H1 (cell line): ENCODE measurements around the gene CHI3L1. TPM values are rescaled to one million over a fixed set of nuclear protein-coding genes. Genes with fewer than 3 reads are reported as not detected.

Experiments
- CTCF ChIA-PET: fragments of 300-600 bp; sonication (Branson Sonifier 250); formaldehyde crosslinking; loops from one replicate; lab custom pipeline; 2021; ENCODE audit not compliant: partially characterized antibody; lab: Charles Lee
- POLR2A ChIA-PET: fragments of 300-600 bp; sonication (Branson Sonifier 250); formaldehyde crosslinking; loops from one replicate; lab custom pipeline; 2021; ENCODE audit warnings: inconsistent platforms; ENCODE audit not compliant: partially characterized antibody; lab: Charles Lee
- DNase-seq, 2 experiments: peaks; one replicate each; pipeline versions ENCODE4 v3.0.0 to v3.0.0-alpha.2; 2010 to 2022; ENCODE audit warnings: low spot score in 2 of 2, low read depth in 1 of 2, mixed read lengths in 1 of 2
- FAIRE-seq: peaks from 2 replicates; lab custom pipeline; 2011; peaks lifted over from hg19 to GRCh38; lab: Jason Lieb, UNC
- H2AFZ ChIP-seq: 2 replicates; pipeline ENCODE4 v1.8.1; 2012; ENCODE audit warnings: low read length, inconsistent platforms
- H2AK5ac ChIP-seq: 2 replicates; pipeline ENCODE4 v1.6.1; 2013; ENCODE audit warnings: low read depth, low read length
- H2BK120ac ChIP-seq: replicated peaks from 2 replicates; pipeline ENCODE3; 2013; ENCODE audit warnings: low read depth, low read length, inconsistent platforms
- H2BK12ac ChIP-seq: 2 replicates; pipeline ENCODE4 v1.6.1; 2013; ENCODE audit warnings: low read depth, low read length
- H2BK15ac ChIP-seq: 2 replicates; pipeline ENCODE4 v1.6.1; 2013; ENCODE audit warnings: low read length
- H2BK20ac ChIP-seq: 2 replicates; pipeline ENCODE4 v1.6.1; 2013; ENCODE audit warnings: low read length
- H2BK5ac ChIP-seq: 2 replicates; pipeline ENCODE4 v1.6.1; 2013; ENCODE audit warnings: low read depth, low read length
- H3K14ac ChIP-seq: 2 replicates; pipeline ENCODE4 v1.6.1; 2013; ENCODE audit warnings: inconsistent platforms; ENCODE audit not compliant: insufficient read length
- H3K18ac ChIP-seq: 2 replicates; pipeline ENCODE4 v1.6.1; 2013; ENCODE audit warnings: low read length; ENCODE audit errors: extremely low read depth
- H3K23ac ChIP-seq: 2 replicates; pipeline ENCODE4 v1.6.1; 2013; ENCODE audit warnings: inconsistent platforms; ENCODE audit not compliant: insufficient read length
- H3K23me2 ChIP-seq: 2 replicates; pipeline ENCODE4 v1.6.1; 2013; ENCODE audit warnings: low read depth, low read length
- H3K27ac ChIP-seq: 2 replicates; pipeline ENCODE4 v1.6.1; 2011; ENCODE audit warnings: low read depth, low read length, inconsistent platforms
- H3K27me3 ChIP-seq, 4 experiments: replicated peaks in 1 of 4; 1 replicate in 1 of 4; 2 replicates in 3 of 4; pipeline versions ENCODE4 v1.6.1 to v1.8.1; 2011 to 2013; ENCODE audit warnings: low read length in 3 of 4, mild to moderate bottlenecking in 3 of 4, inconsistent platforms in 2 of 4, mixed read lengths in 2 of 4, moderate library complexity in 1 of 4; ENCODE audit not compliant: control insufficient read depth in 3 of 4, insufficient read depth in 3 of 4; ENCODE audit errors: extremely low read depth in 1 of 4
- H3K36me3 ChIP-seq, 4 experiments: 2 replicates each; pipeline versions ENCODE4 v1.6.1 to v1.8.1; 2011 to 2013; ENCODE audit warnings: mild to moderate bottlenecking in 4 of 4, low read length in 3 of 4, moderate library complexity in 2 of 4, control low read depth in 1 of 4, inconsistent platforms in 1 of 4; ENCODE audit not compliant: insufficient read depth in 4 of 4, control insufficient read depth in 2 of 4
- H3K4ac ChIP-seq: replicated peaks from 2 replicates; pipeline ENCODE3; 2013; ENCODE audit warnings: low read length, low read depth, mixed read lengths, inconsistent platforms; ENCODE audit not compliant: insufficient read length
- H3K4me1 ChIP-seq, 4 experiments: replicated peaks in 1 of 4; 1 replicate in 1 of 4; 2 replicates in 3 of 4; pipeline versions ENCODE4 v1.6.1 to v1.8.1; 2011 to 2013; ENCODE audit warnings: low read length in 3 of 4, inconsistent platforms in 2 of 4, mixed read lengths in 1 of 4; ENCODE audit not compliant: insufficient read depth in 4 of 4, control insufficient read depth in 3 of 4
- H3K4me2 ChIP-seq, 2 experiments: 2 replicates each; pipeline versions ENCODE4 v1.6.1 to v1.8.1; 2011 to 2013; ENCODE audit warnings: low read depth in 2 of 2, low read length in 2 of 2, control low read depth in 1 of 2, inconsistent platforms in 1 of 2, mild to moderate bottlenecking in 1 of 2; ENCODE audit not compliant: insufficient read depth in 1 of 2
- H3K4me3 ChIP-seq, 4 experiments: fragments of 200-600, 300-600 bp in 1 of 4; sonication (generic), shearing (Covaris generic), sonication (Bioruptor Twin) in 1 of 4; 2 replicates each; pipeline versions ENCODE4 v1.5.1 to v1.8.1; 2011 to 2016; ENCODE audit warnings: low read length in 4 of 4, low read depth in 3 of 4, control low read depth in 2 of 4, inconsistent platforms in 2 of 4, mild to moderate bottlenecking in 2 of 4, mixed read lengths in 1 of 4, moderate library complexity in 1 of 4; ENCODE audit not compliant: insufficient read depth in 2 of 4; ENCODE audit errors: extremely low read depth in 1 of 4
- H3K56ac ChIP-seq: replicated peaks from 2 replicates; pipeline ENCODE3; 2013; ENCODE audit warnings: low read depth, mild to moderate bottlenecking, mixed read lengths, low read length, inconsistent platforms; ENCODE audit not compliant: insufficient read length
- H3K79me1 ChIP-seq: 2 replicates; pipeline ENCODE4 v1.6.1; 2013; ENCODE audit warnings: low read depth, low read length, control low read depth
- H3K79me2 ChIP-seq, 2 experiments: 2 replicates each; pipeline versions ENCODE4 v1.6.1 to v1.8.1; 2012 to 2013; ENCODE audit warnings: low read length in 2 of 2, mild to moderate bottlenecking in 2 of 2, inconsistent platforms in 1 of 2; ENCODE audit not compliant: insufficient read depth in 2 of 2, control insufficient read depth in 1 of 2
- H3K9ac ChIP-seq, 4 experiments: replicated peaks in 1 of 4; 1 replicate in 1 of 4; 2 replicates in 3 of 4; pipeline versions ENCODE4 v1.6.1 to v1.8.1; 2011 to 2013; ENCODE audit warnings: low read depth in 3 of 4, low read length in 3 of 4, control low read depth in 2 of 4, mild to moderate bottlenecking in 2 of 4, moderate library complexity in 2 of 4, inconsistent platforms in 1 of 4; ENCODE audit errors: extremely low read depth in 1 of 4
- H3K9me3 ChIP-seq, 2 experiments: 2 replicates each; pipeline versions ENCODE4 v1.6.1 to v1.8.1; 2012 to 2013; ENCODE audit warnings: mild to moderate bottlenecking in 2 of 2, moderate library complexity in 2 of 2, control low read depth in 1 of 2, inconsistent platforms in 1 of 2, low read depth in 1 of 2, low read length in 1 of 2, mixed read lengths in 1 of 2; ENCODE audit not compliant: insufficient read depth in 2 of 2
- H4K20me1 ChIP-seq, 2 experiments: replicated peaks in 1 of 2; 2 replicates each; pipeline versions ENCODE3 to v1.8.1; 2011 to 2013; ENCODE audit warnings: inconsistent platforms in 2 of 2, low read length in 2 of 2, mild to moderate bottlenecking in 1 of 2; ENCODE audit not compliant: insufficient read depth in 2 of 2, control insufficient read depth in 1 of 2
- H4K5ac ChIP-seq: 2 replicates; pipeline ENCODE4 v1.6.1; 2013; ENCODE audit warnings: low read length, low read depth, mixed read lengths, inconsistent platforms; ENCODE audit not compliant: insufficient read length
- H4K8ac ChIP-seq: 2 replicates; pipeline ENCODE4 v1.8.0; 2013; ENCODE audit warnings: mild to moderate bottlenecking, moderate library complexity, low read length, inconsistent platforms; ENCODE audit not compliant: insufficient read depth; ENCODE audit errors: extremely low read depth
- H4K91ac ChIP-seq: replicated peaks from 2 replicates; pipeline ENCODE3; 2013; ENCODE audit warnings: low read length, mixed read lengths, inconsistent platforms; ENCODE audit not compliant: insufficient read length
- BACH1 ChIP-seq: IDR thresholded peaks from 2 replicates; pipeline ENCODE4 v1.6.1; 2012; ENCODE audit warnings: low read length, improper control_type of control experiment
- CHD2 ChIP-seq: IDR thresholded peaks from 2 replicates; pipeline ENCODE4 v1.6.1; 2012; ENCODE audit warnings: low read length, improper control_type of control experiment
- EGR1 ChIP-seq: IDR thresholded peaks from 2 replicates; pipeline ENCODE4 v1.6.1; 2011; ENCODE audit warnings: low read depth, low read length, borderline replicate concordance
- GTF2F1 ChIP-seq: IDR thresholded peaks from 2 replicates; pipeline ENCODE4 v1.6.1; 2012; ENCODE audit warnings: low read depth, low read length, improper control_type of control experiment, borderline replicate concordance
- NANOG ChIP-seq: IDR thresholded peaks from 2 replicates; pipeline ENCODE4 v1.6.1; 2011; ENCODE audit warnings: low read length, low read depth, mild to moderate bottlenecking, inconsistent platforms; ENCODE audit not compliant: insufficient read depth, poor library complexity, severe bottlenecking
- NRF1 ChIP-seq: IDR thresholded peaks from 2 replicates; pipeline ENCODE4 v1.6.1; 2011; ENCODE audit warnings: mild to moderate bottlenecking, low read depth, low read length, improper control_type of control experiment
- POLR2AphosphoS5 ChIP-seq: IDR thresholded peaks from 2 replicates; pipeline ENCODE4 v1.6.1; 2011; ENCODE audit warnings: low read depth, low read length
- RNF2 ChIP-seq: fragments of 200-900, 300-1000 bp; sonication (generic); IDR thresholded peaks from 2 replicates; pipeline ENCODE4 v1.7.1; 2016; ENCODE audit warnings: borderline replicate concordance, low read depth, mild to moderate bottlenecking, antibody characterized with exemption, low read length; ENCODE audit not compliant: poor library complexity, severe bottlenecking; ENCODE audit errors: missing control alignments
- TAF7 ChIP-seq: optimal IDR thresholded peaks from 2 replicates; pipeline ENCODE3; 2011; ENCODE audit warnings: low read depth, mild to moderate bottlenecking, inconsistent platforms, low read length, moderate library complexity, borderline replicate concordance
- TEAD4 ChIP-seq: IDR thresholded peaks from 2 replicates; pipeline ENCODE4 v1.6.1; 2012; ENCODE audit warnings: low read depth, low read length, inconsistent platforms, mixed read lengths
- YY1 ChIP-seq: IDR thresholded peaks from 2 replicates; pipeline ENCODE4 v1.6.1; 2011; ENCODE audit warnings: low read depth, mild to moderate bottlenecking, low read length
- WGBS, 2 experiments: shearing (Covaris generic) in 1 of 2; methylation state at CpG; one replicate each; pipeline versions ENCODE4 v1.1.6 to v1.1.7; 2013 to 2015; ENCODE audit warnings: low lambda C conversion rate in 2 of 2, mixed read lengths in 2 of 2, inconsistent platforms in 1 of 2, low coverage in 1 of 2, missing lambda C conversion rate in 1 of 2; ENCODE audit not compliant: insufficient replicate concordance in 2 of 2, insufficient coverage in 1 of 2, insufficient read length in 1 of 2; ENCODE audit errors: extremely low coverage in 1 of 2, missing lambda C conversion rate in 1 of 2; 5-methylcytosine and 5-hydroxymethylcytosine counted together
- polyA plus RNA-seq, 7 experiments: library from polyadenylated mRNA; depleted of rRNA in 3 of 7; stranded (reverse) in 5 of 7; unstranded in 2 of 7; fragments of >200 nt in 5 of 7; fragments of 200-250 nt in 2 of 7; gene quantifications; 1 replicate in 5 of 7; 2 replicates in 1 of 7; 4 replicates in 1 of 7; pipeline versions ENCODE4 v1.2.1 to v1.2.3, GENCODE V29; 2011 to 2013; ENCODE audit warnings: missing spikeins in 2 of 7, mixed read lengths in 2 of 7
- total RNA-seq: library from RNA; stranded (reverse); fragmentation: NEBNext Ultra II Directional; extraction: Animal tissue kit (Norgen Biotek cat#: 25700); gene quantifications from 2 replicates; pipeline ENCODE4 v1.2.1, GENCODE V29; 2021
- TF ChIP-seq, protein P1 (sequence below): IDR thresholded peaks from 2 replicates; pipeline ENCODE4 v1.6.1; 2012; ENCODE audit warnings: inconsistent platforms

CHI3L1 gene
- total and polyA plus RNA-seq, 2 of the 8 experiments (the other 6 are each of a cell fraction or from before 2014, with no cell fraction given): 1.0 TPM; not detected in 1

DNA sequence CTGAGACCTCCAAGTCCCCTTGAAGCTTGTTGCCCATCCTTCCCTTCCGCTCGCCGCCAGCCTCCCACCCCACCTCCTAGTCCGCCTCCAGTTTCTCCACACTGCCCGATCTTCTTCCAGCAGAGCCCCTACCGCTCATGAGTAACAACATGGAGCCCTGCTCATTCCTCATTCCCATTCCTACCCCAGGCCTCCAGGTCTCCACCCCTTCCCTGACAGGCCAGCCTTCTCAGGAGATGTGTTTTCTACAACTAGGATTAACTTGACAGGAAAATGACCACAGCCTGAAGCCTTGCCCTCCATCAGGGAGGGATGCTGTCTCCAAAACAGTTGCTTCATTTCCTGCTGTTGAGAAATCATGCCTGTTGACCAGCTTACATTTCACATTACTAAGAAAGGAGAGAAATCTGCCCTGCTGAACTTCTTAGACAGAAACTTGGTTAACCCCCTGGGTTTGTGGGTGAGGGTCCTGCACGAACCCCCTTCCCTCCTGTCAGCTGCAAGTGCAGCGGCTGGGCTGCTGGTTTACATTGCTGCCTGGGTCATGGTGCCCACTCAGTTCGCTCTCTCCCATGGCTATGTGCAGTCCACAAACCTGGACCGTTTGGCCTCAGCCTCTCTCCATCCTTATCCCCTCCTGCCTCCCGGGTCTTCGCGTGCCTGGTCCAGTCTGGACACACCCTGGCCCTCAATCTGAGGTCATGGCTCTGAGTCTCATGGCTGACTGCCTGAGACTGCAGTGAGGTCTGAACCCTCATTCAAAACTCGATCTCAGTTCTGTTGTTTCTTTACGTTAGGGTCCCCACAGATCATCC is 16.1 kb upstream of the CHI3L1 start:
- Histone ChIP-seq H3K4ac (no peak overlapping the region), H4K91ac (no peak overlapping the region), H3K27ac (no peak overlapping the region), H4K20me1 (no peaks in the 10 kb centered on the region), H3K4me1 (peaks cover 0 to 7% (median 0%) of the 10 kb centered on the region in 4 experiments; a peak in 2 of 7 replicates), H4K5ac (no peak overlapping the region), H3K18ac (no peak overlapping the region), H3K79me2 (no peaks in the 10 kb centered on the region), H2AFZ (no peak overlapping the region), H3K4me2 (no peak overlapping the region), H4K8ac (no peak overlapping the region), H3K23ac (no peak overlapping the region), H3K4me3 (no peak overlapping the region), H3K27me3 (no peaks in the 10 kb centered on the region; a peak in 1 of 7 replicates), H3K9ac (no peak overlapping the region), H2BK15ac (no peak overlapping the region), H3K14ac (no peak overlapping the region), H3K9me3 (no peaks in the 10 kb centered on the region), H3K56ac (no peak overlapping the region), H3K23me2 (no peaks in the 10 kb centered on the region), H2BK5ac (no peak overlapping the region), H3K79me1 (no peaks in the 10 kb centered on the region), H2AK5ac (no peak overlapping the region), H2BK12ac (0 out of 2 replicates have a peak overlapping the region, but pooled peaks have one; percentile 12), H2BK120ac (no peak overlapping the region), H2BK20ac (no peak overlapping the region), H3K36me3 (no peaks in the 10 kb centered on the region)
- DNase-seq: no peak
- 95% methylated on average over 15 of the region's 15 CpGs; no CpG with 5 or more reads in 1 of the 2 experiments for WGBS, 2 experiments
- ChIA-PET CTCF (interaction anchor here (0.7 to 6.7 kb wide), 10 partner anchors 14 to 162 kb away, joined by 3 to 55 read pairs (median 4); no protein-coding TSS in a partner anchor), POLR2A (interaction anchor here (1.2 kb wide), 1 partner anchor 65 kb away, joined by 3 read pairs; no protein-coding TSS in a partner anchor)
- FAIRE-seq: no peak
- TF ChIP-seq NANOG (no peak), GTF2F1 (no peak), RNF2 (no peak), NRF1 (no peak), TEAD4 (no peak), TAF7 (no peak), BACH1 (no peak), EGR1 (no peak), YY1 (no peak), POLR2AphosphoS5 (no peak), CHD2 (no peak)
- TF ChIP-seq, protein P1, sequence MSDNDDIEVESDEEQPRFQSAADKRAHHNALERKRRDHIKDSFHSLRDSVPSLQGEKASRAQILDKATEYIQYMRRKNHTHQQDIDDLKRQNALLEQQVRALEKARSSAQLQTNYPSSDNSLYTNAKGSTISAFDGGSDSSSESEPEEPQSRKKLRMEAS: no peak
